H1 (cell line): ENCODE measurements around the gene FKRP. TPM values are rescaled to one million over a fixed set of nuclear protein-coding genes. Genes with fewer than 3 reads are reported as not detected.

Experiments
- CTCF ChIA-PET: fragments of 300-600 bp; sonication (Branson Sonifier 250); formaldehyde crosslinking; loops from one replicate; lab custom pipeline; 2021; ENCODE audit not compliant: partially characterized antibody; lab: Charles Lee
- POLR2A ChIA-PET: fragments of 300-600 bp; sonication (Branson Sonifier 250); formaldehyde crosslinking; loops from one replicate; lab custom pipeline; 2021; ENCODE audit warnings: inconsistent platforms; ENCODE audit not compliant: partially characterized antibody; lab: Charles Lee
- DNase-seq, 2 experiments: peaks; one replicate each; pipeline versions ENCODE4 v3.0.0 to v3.0.0-alpha.2; 2010 to 2022; ENCODE audit warnings: low spot score in 2 of 2, low read depth in 1 of 2, mixed read lengths in 1 of 2
- FAIRE-seq: peaks from 2 replicates; lab custom pipeline; 2011; peaks lifted over from hg19 to GRCh38; lab: Jason Lieb, UNC
- H2AFZ ChIP-seq: 2 replicates; pipeline ENCODE4 v1.8.1; 2012; ENCODE audit warnings: low read length, inconsistent platforms
- H2AK5ac ChIP-seq: 2 replicates; pipeline ENCODE4 v1.6.1; 2013; ENCODE audit warnings: low read depth, low read length
- H2BK120ac ChIP-seq: replicated peaks from 2 replicates; pipeline ENCODE3; 2013; ENCODE audit warnings: low read depth, low read length, inconsistent platforms
- H2BK12ac ChIP-seq: 2 replicates; pipeline ENCODE4 v1.6.1; 2013; ENCODE audit warnings: low read depth, low read length
- H2BK15ac ChIP-seq: 2 replicates; pipeline ENCODE4 v1.6.1; 2013; ENCODE audit warnings: low read length
- H2BK20ac ChIP-seq: 2 replicates; pipeline ENCODE4 v1.6.1; 2013; ENCODE audit warnings: low read length
- H2BK5ac ChIP-seq: 2 replicates; pipeline ENCODE4 v1.6.1; 2013; ENCODE audit warnings: low read depth, low read length
- H3K14ac ChIP-seq: 2 replicates; pipeline ENCODE4 v1.6.1; 2013; ENCODE audit warnings: inconsistent platforms; ENCODE audit not compliant: insufficient read length
- H3K18ac ChIP-seq: 2 replicates; pipeline ENCODE4 v1.6.1; 2013; ENCODE audit warnings: low read length; ENCODE audit errors: extremely low read depth
- H3K23ac ChIP-seq: 2 replicates; pipeline ENCODE4 v1.6.1; 2013; ENCODE audit warnings: inconsistent platforms; ENCODE audit not compliant: insufficient read length
- H3K23me2 ChIP-seq: 2 replicates; pipeline ENCODE4 v1.6.1; 2013; ENCODE audit warnings: low read depth, low read length
- H3K27ac ChIP-seq: 2 replicates; pipeline ENCODE4 v1.6.1; 2011; ENCODE audit warnings: low read depth, low read length, inconsistent platforms
- H3K27me3 ChIP-seq, 4 experiments: replicated peaks in 1 of 4; 1 replicate in 1 of 4; 2 replicates in 3 of 4; pipeline versions ENCODE4 v1.6.1 to v1.8.1; 2011 to 2013; ENCODE audit warnings: low read length in 3 of 4, mild to moderate bottlenecking in 3 of 4, inconsistent platforms in 2 of 4, mixed read lengths in 2 of 4, moderate library complexity in 1 of 4; ENCODE audit not compliant: control insufficient read depth in 3 of 4, insufficient read depth in 3 of 4; ENCODE audit errors: extremely low read depth in 1 of 4
- H3K36me3 ChIP-seq, 4 experiments: 2 replicates each; pipeline versions ENCODE4 v1.6.1 to v1.8.1; 2011 to 2013; ENCODE audit warnings: mild to moderate bottlenecking in 4 of 4, low read length in 3 of 4, moderate library complexity in 2 of 4, control low read depth in 1 of 4, inconsistent platforms in 1 of 4; ENCODE audit not compliant: insufficient read depth in 4 of 4, control insufficient read depth in 2 of 4
- H3K4ac ChIP-seq: replicated peaks from 2 replicates; pipeline ENCODE3; 2013; ENCODE audit warnings: low read length, low read depth, mixed read lengths, inconsistent platforms; ENCODE audit not compliant: insufficient read length
- H3K4me1 ChIP-seq, 4 experiments: replicated peaks in 1 of 4; 1 replicate in 1 of 4; 2 replicates in 3 of 4; pipeline versions ENCODE4 v1.6.1 to v1.8.1; 2011 to 2013; ENCODE audit warnings: low read length in 3 of 4, inconsistent platforms in 2 of 4, mixed read lengths in 1 of 4; ENCODE audit not compliant: insufficient read depth in 4 of 4, control insufficient read depth in 3 of 4
- H3K4me2 ChIP-seq, 2 experiments: 2 replicates each; pipeline versions ENCODE4 v1.6.1 to v1.8.1; 2011 to 2013; ENCODE audit warnings: low read depth in 2 of 2, low read length in 2 of 2, control low read depth in 1 of 2, inconsistent platforms in 1 of 2, mild to moderate bottlenecking in 1 of 2; ENCODE audit not compliant: insufficient read depth in 1 of 2
- H3K4me3 ChIP-seq, 4 experiments: fragments of 200-600, 300-600 bp in 1 of 4; sonication (generic), shearing (Covaris generic), sonication (Bioruptor Twin) in 1 of 4; 2 replicates each; pipeline versions ENCODE4 v1.5.1 to v1.8.1; 2011 to 2016; ENCODE audit warnings: low read length in 4 of 4, low read depth in 3 of 4, control low read depth in 2 of 4, inconsistent platforms in 2 of 4, mild to moderate bottlenecking in 2 of 4, mixed read lengths in 1 of 4, moderate library complexity in 1 of 4; ENCODE audit not compliant: insufficient read depth in 2 of 4; ENCODE audit errors: extremely low read depth in 1 of 4
- H3K56ac ChIP-seq: replicated peaks from 2 replicates; pipeline ENCODE3; 2013; ENCODE audit warnings: low read depth, mild to moderate bottlenecking, mixed read lengths, low read length, inconsistent platforms; ENCODE audit not compliant: insufficient read length
- H3K79me1 ChIP-seq: 2 replicates; pipeline ENCODE4 v1.6.1; 2013; ENCODE audit warnings: low read depth, low read length, control low read depth
- H3K79me2 ChIP-seq, 2 experiments: 2 replicates each; pipeline versions ENCODE4 v1.6.1 to v1.8.1; 2012 to 2013; ENCODE audit warnings: low read length in 2 of 2, mild to moderate bottlenecking in 2 of 2, inconsistent platforms in 1 of 2; ENCODE audit not compliant: insufficient read depth in 2 of 2, control insufficient read depth in 1 of 2
- H3K9ac ChIP-seq, 4 experiments: replicated peaks in 1 of 4; 1 replicate in 1 of 4; 2 replicates in 3 of 4; pipeline versions ENCODE4 v1.6.1 to v1.8.1; 2011 to 2013; ENCODE audit warnings: low read depth in 3 of 4, low read length in 3 of 4, control low read depth in 2 of 4, mild to moderate bottlenecking in 2 of 4, moderate library complexity in 2 of 4, inconsistent platforms in 1 of 4; ENCODE audit errors: extremely low read depth in 1 of 4
- H3K9me3 ChIP-seq, 2 experiments: 2 replicates each; pipeline versions ENCODE4 v1.6.1 to v1.8.1; 2012 to 2013; ENCODE audit warnings: mild to moderate bottlenecking in 2 of 2, moderate library complexity in 2 of 2, control low read depth in 1 of 2, inconsistent platforms in 1 of 2, low read depth in 1 of 2, low read length in 1 of 2, mixed read lengths in 1 of 2; ENCODE audit not compliant: insufficient read depth in 2 of 2
- H4K20me1 ChIP-seq, 2 experiments: replicated peaks in 1 of 2; 2 replicates each; pipeline versions ENCODE3 to v1.8.1; 2011 to 2013; ENCODE audit warnings: inconsistent platforms in 2 of 2, low read length in 2 of 2, mild to moderate bottlenecking in 1 of 2; ENCODE audit not compliant: insufficient read depth in 2 of 2, control insufficient read depth in 1 of 2
- H4K5ac ChIP-seq: 2 replicates; pipeline ENCODE4 v1.6.1; 2013; ENCODE audit warnings: low read length, low read depth, mixed read lengths, inconsistent platforms; ENCODE audit not compliant: insufficient read length
- H4K8ac ChIP-seq: 2 replicates; pipeline ENCODE4 v1.8.0; 2013; ENCODE audit warnings: mild to moderate bottlenecking, moderate library complexity, low read length, inconsistent platforms; ENCODE audit not compliant: insufficient read depth; ENCODE audit errors: extremely low read depth
- H4K91ac ChIP-seq: replicated peaks from 2 replicates; pipeline ENCODE3; 2013; ENCODE audit warnings: low read length, mixed read lengths, inconsistent platforms; ENCODE audit not compliant: insufficient read length
- POLR2AphosphoS5 ChIP-seq: IDR thresholded peaks from 2 replicates; pipeline ENCODE4 v1.6.1; 2011; ENCODE audit warnings: low read depth, low read length
- RFX5 ChIP-seq: IDR thresholded peaks from 2 replicates; pipeline ENCODE4 v1.6.1; 2011; ENCODE audit warnings: low read depth, low read length, improper control_type of control experiment, borderline replicate concordance
- RXRA ChIP-seq: IDR thresholded peaks from 2 replicates; pipeline ENCODE4 v1.6.1; 2011; ENCODE audit warnings: low read depth, mild to moderate bottlenecking, low read length, moderate library complexity; ENCODE audit not compliant: insufficient read depth
- WGBS, 2 experiments: shearing (Covaris generic) in 1 of 2; methylation state at CpG; one replicate each; pipeline versions ENCODE4 v1.1.6 to v1.1.7; 2013 to 2015; ENCODE audit warnings: low lambda C conversion rate in 2 of 2, mixed read lengths in 2 of 2, inconsistent platforms in 1 of 2, low coverage in 1 of 2, missing lambda C conversion rate in 1 of 2; ENCODE audit not compliant: insufficient replicate concordance in 2 of 2, insufficient coverage in 1 of 2, insufficient read length in 1 of 2; ENCODE audit errors: extremely low coverage in 1 of 2, missing lambda C conversion rate in 1 of 2; 5-methylcytosine and 5-hydroxymethylcytosine counted together
- polyA plus RNA-seq, 7 experiments: library from polyadenylated mRNA; depleted of rRNA in 3 of 7; stranded (reverse) in 5 of 7; unstranded in 2 of 7; fragments of >200 nt in 5 of 7; fragments of 200-250 nt in 2 of 7; gene quantifications; 1 replicate in 5 of 7; 2 replicates in 1 of 7; 4 replicates in 1 of 7; pipeline versions ENCODE4 v1.2.1 to v1.2.3, GENCODE V29; 2011 to 2013; ENCODE audit warnings: missing spikeins in 2 of 7, mixed read lengths in 2 of 7
- total RNA-seq: library from RNA; stranded (reverse); fragmentation: NEBNext Ultra II Directional; extraction: Animal tissue kit (Norgen Biotek cat#: 25700); gene quantifications from 2 replicates; pipeline ENCODE4 v1.2.1, GENCODE V29; 2021

FKRP gene
- total and polyA plus RNA-seq, 2 of the 8 experiments (the other 6 are each of a cell fraction or from before 2014, with no cell fraction given): 17.1 to 24.4 TPM

- TF ChIP-seq RXRA (no peak), RFX5 (no peak), POLR2AphosphoS5 (0 out of 2 replicates have a peak, but pooled peaks have one; percentile 7)
- peak in 1 of 2 experiments; percentile 58 for DNase-seq
- Histone ChIP-seq H3K9ac (peak overlapping the region in 1 of 4 experiments; percentile 65; a peak in 2 of 7 replicates), H3K4me3 (peak overlapping the region; percentile 76 to 94 (median 80)), H4K20me1 (peaks cover 7 to 16% of the 10 kb centered on the region in 2 experiments), H3K79me2 (peaks cover 0 to 19% of the 10 kb centered on the region in 2 experiments; a peak in 2 of 4 replicates), H2BK15ac (0 out of 2 replicates have a peak overlapping the region, but pooled peaks have one; percentile 4), H3K4me2 (peak overlapping the region; percentile 91 to 95), H3K56ac (no peak overlapping the region), H2AK5ac (peak overlapping the region; percentile 33; the same call in 1 of the 2 replicates), H3K4me1 (peaks cover 0 to 15% (median 6%) of the 10 kb centered on the region in 4 experiments; a peak in 5 of 7 replicates), H2AFZ (no peak overlapping the region), H2BK20ac (no peak overlapping the region), H2BK12ac (0 out of 2 replicates have a peak overlapping the region, but pooled peaks have one; percentile 1), H3K18ac (no peak overlapping the region; the same call in 1 of the 2 replicates), H2BK5ac (peak overlapping the region; percentile 69), H3K79me1 (0 out of 2 replicates have a peak, but pooled peaks cover 4% of the 10 kb centered on the region), H4K8ac (no peak overlapping the region), H3K36me3 (peaks cover 2 to 26% (median 20%) of the 10 kb centered on the region in 4 experiments; a peak in 5 of 8 replicates), H4K91ac (no peak overlapping the region), H3K27me3 (no peaks in the 10 kb centered on the region), H3K14ac (no peak overlapping the region), H3K23ac (no peak overlapping the region), H3K4ac (no peak overlapping the region), H4K5ac (no peak overlapping the region), H3K23me2 (peaks cover 13% of the 10 kb centered on the region; the same call in 1 of the 2 replicates), H3K9me3 (no peaks in the 10 kb centered on the region), H2BK120ac (no peak overlapping the region), H3K27ac (no peak overlapping the region)
- WGBS, 2 experiments: 46% methylated on average over 9 of the region's 9 CpGs; no CpG with 5 or more reads in 1 of the 2 experiments
- FAIRE-seq: no peak
- ChIA-PET POLR2A (interaction anchor here (0.7 to 2.8 kb wide), 6 partner anchors 11 to 71 kb away, joined by 3 to 7 read pairs (median 3); partner anchors contain the start of gene SLC1A5), CTCF (interaction anchor here (0.7 to 1.7 kb wide), 5 partner anchors 12 to 55 kb away, joined by 3 to 17 read pairs (median 5); no protein-coding TSS in a partner anchor)
Measured at GRCh38 chr19:46717716-46718143, 28.1 kb upstream of the FKRP start.
